Fibroblast of skin of left biceps (primary cell): ENCODE results near the gene SCGB1D1.

ENCODE experiments used
- DNase-seq, 2 experiments: peaks; one replicate each; pipeline ENCODE4 v3.0.0-alpha.2; 2013; ENCODE audit warnings: low read depth in 2 of 2

The SCGB1D1 gene, protein sequence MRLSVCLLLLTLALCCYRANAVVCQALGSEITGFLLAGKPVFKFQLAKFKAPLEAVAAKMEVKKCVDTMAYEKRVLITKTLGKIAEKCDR

DNA sequence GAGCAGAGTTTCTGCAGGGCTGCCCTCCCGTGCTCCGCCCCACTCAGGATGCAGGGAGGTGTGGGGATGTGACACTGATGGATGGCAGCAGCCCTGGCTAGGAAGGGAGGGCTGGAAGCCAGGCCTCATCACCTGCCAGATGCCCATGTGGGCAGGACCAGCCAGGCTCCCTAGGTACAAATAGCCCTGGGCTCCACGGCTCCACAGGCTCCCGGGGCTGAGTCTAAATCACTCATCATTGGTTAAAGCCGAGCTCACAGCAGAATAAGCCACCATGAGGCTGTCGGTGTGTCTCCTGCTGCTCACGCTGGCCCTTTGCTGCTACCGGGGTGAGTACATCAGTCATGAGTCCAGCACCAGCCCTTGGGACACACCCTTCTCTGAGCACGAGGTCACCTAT is at the start of gene SCGB1D1:
SCGB1D1 (plus strand) TSS at position 206 of the 400 bp plus-strand sequence; CDS start at position 275, 69 bp downstream.
- no peak for DNase-seq

DNA sequence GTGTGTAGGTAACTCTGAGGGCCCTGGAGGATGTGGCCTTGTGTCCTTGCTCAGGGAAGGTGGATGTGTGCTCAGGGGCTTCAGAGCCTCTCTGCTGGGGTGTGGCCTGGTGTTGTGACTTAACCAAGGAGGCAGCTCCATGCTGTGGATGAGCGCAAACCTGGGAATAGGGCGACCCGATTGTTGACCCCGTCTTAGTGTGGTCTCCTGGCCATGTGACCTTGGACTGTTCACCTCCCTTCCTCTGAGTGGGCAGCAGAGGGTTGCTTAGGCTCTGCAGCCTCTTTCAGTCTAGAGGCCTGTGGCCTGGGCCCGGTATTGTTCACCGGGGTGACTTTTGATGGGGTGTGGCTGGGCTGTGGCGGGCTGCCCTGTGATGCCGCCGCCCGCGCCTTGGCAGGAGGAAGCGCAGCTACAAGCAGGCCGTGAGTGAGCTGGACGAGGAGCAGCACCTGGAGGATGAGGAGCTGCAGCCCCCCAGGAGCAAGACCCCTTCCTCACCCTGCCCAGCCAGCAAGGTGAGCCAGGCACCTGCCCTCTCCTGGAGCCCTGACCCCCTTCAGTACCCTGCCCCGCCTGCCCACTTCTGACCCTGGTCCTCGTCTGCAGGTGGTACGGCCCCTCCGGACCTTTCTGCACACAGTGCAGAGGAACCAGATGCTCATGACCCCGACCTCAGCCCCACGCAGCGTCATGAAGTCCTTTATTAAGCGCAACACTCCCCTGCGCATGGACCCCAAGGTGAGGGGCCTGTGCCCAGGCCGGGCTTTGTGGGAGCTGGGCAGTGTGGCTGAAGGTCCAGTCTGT is 49.5 kb upstream of the SCGB1D1 start:
- DNase-seq = no peak

DNA sequence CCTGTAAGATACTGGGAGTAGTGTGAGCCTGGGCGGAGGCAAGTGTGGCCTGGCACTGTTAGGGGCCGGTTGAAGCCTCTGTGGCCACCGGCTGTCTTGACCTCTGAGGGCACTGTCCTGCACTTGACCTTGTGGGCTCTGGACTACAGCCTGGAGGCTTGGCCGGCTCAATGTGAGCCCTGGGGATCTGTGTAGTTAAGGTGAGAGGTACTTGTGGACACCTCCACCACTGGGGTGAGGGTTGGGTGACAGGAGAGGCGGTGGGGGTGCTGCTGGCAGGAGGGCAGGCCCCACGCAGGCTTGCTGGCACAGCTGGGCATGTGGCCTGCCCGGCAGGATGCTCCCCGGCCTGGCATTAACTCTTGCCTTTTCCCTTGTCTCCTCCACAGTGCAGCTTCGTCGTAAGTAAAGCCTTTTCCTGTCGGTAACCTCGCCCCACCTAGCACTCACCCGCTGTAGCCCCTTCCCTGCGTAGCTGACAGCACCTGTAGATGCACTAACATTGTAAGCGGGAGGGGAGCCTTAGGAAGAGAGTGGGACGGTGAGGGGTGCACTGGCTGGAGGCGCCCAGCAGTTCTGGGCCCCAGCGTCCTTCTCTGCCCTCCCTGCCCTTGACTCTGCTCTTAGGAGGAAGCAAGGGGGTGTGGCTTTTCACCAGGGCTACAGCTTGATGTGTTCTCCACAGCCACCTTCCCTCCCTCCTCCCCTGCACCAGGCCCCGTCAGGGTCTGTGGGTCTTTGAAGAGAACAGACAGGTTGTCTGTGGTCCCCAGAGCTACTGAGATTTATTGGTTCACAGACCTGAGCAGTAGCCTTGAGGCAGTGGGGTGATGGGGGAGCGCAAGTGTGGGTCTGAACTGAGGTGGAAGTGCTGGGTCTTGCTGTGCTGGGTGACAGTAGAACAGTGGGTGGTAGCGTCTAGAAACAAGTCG is 48.6 kb upstream of the SCGB1D1 start:
- no peak for DNase-seq

DNA sequence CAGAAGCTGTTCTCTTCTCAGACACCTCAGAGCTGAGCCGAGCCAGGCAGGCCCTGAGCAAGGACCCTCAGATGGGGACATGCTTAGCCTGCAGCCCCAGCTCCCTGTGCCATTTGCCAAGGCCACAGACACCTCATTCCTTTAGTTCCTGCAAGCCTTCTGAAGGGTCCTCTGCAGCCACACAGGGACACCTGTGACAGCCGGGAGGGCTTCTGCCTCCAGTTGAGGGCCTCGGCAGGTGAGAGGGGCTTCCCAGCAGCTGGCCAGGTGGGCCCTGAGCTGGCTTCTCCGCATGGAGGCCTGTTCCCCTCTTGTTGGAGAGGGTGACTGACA is 48.0 kb upstream of the SCGB1D1 start:
- DNase-seq = no peak

DNA sequence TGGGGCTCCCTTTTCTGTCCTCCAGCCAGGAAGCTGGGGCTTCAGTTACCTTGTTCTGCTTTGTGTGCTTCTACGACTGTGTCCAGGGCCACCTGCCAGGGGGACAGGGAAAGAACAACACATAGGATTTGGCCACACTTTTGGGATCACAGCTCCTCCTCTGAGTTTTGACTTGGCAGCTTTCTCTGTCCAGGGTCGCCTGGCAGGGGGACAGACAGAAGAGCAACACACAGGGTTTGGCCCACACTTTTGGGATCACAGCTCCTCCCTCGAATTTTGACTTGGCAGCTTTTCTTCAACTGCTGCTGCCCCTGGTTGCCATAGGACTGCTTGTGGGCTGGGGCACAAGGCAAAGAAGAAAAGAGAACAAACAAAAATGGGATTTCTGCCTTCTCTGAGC is 47.1 kb upstream of the SCGB1D1 start:
- no peak for DNase-seq

DNA sequence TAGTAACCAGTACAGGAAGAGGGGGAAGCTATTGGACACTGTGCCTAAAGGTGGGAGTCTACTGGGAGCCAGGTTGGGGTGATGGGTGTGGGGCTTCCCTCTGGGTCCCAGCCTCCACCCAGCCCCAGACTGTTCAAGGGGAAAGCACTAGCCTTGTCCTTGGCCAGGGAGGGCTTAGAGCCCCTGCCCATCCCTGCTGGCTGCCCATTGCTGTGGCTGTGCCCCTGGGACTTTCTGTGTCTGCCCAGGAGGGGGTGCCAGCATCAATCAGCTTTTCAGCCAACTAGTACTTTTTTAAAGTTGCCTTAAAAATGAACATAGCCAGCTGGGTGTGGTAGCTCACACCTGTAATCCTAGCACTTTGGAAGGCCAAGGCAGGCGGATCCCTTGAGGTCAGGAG is 46.3 kb upstream of the SCGB1D1 start:
- DNase-seq = no peak

DNA sequence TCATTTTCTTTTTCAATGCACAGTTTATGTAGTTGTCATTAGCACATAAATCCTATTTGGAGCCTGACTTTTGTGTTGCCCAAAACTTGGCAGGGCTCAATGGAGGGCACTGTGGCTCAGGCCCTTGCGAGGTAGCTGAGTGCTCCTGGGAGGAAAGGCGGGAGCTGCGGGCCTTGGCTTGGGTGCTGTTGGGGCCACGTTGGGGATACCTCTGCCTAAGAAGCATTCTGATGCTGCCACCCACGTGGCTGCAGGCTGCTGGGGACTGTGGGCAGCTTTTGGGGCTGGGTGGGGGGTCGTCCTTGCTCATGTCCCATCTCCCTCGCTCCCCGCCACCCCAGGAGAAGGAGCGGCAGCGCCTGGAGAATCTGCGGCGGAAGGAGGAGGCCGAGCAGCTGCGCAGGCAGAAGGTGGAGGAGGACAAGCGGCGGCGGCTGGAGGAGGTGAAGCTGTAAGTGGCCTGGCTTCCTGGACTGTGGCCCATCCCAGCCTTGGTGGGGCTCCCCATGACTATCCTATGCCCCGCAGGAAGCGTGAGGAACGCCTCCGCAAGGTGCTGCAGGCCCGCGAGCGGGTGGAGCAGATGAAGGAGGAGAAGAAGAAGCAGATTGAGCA is 45.3 kb upstream of the SCGB1D1 start:
- no peak for DNase-seq

DNA sequence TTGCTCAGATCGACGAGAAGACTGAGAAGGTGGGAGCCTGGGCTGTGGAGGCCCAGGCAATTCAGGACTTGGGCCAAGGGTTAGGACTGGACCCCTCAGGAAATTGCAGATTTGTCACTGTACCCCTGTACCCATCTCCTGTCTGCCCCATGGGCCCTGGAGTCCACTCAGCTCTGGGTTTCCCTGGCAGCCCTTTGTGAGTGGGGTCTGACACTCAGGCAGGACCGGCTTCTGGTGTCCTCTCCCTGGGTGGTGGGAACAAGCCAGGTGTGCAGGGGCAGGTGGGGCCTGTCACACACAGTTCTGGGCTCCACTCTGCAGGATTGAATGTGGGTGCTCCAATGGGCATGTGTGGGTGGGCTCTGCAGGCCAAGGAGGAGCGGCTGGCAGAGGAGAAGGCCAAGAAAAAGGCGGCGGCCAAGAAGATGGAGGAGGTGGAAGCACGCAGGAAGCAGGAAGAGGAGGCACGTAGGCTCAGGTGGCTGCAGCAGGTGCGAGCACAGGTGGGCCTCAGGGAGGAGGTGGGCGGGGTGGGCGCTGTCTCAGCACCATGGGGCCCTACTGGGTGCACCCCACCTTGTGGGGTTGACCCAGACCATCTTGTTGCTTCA is 44.6 kb upstream of the SCGB1D1 start:
- DNase-seq = no peak

DNA sequence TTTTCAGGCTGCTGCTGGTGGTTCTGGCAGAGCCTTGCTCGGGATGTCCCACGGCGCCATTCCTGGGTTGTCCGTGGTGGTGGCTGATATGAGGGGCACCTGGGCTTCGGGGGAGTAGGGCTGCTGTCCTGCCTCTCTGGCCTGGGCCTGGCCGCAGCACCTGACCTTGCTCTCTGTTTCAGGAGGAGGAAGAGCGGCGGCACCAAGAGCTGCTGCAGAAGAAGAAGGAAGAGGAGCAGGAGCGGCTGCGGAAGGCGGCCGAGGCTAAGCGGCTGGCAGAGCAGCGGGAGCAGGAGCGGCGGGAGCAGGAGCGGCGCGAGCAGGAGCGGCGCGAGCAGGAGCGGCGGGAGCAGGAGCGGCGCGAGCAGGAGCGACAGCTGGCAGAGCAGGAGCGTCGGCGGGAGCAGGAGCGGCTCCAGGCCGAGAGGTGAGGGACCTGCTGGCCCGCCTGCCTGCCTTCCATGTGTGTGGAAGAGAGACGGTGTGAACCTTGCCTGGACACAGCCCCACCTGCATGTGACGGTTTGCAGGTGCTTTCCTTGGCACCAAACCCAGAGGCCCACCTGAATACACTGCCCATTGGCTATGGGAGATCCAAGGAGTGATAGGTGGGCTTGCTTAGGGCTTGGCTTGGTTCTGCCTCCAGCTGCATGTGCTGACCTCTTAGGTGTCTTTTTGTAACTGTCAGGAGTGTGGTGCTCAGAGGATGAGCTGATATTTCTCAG is 43.4 kb upstream of the SCGB1D1 start:
- no peak for DNase-seq

DNA sequence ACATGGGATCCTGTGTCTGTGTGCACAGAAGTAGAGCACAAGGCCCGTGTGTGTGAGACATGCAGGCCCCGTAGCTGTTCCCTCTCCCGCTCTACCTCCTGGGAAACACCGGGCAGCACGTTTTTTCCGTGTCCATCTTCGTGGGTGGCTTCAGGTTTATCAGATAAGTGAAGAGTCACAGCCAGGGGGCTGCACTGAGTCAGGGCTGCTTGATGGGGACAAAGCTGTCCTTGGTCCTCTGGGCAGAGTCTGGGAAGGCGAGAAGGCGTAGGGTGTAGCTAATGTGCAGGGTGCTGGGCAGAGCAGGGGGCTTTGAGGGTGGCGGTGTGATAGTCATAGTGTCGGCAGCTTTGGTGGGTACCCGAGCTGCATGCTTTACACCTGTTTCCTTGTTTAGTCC is 42.5 kb upstream of the SCGB1D1 start:
- no peak for DNase-seq

DNA sequence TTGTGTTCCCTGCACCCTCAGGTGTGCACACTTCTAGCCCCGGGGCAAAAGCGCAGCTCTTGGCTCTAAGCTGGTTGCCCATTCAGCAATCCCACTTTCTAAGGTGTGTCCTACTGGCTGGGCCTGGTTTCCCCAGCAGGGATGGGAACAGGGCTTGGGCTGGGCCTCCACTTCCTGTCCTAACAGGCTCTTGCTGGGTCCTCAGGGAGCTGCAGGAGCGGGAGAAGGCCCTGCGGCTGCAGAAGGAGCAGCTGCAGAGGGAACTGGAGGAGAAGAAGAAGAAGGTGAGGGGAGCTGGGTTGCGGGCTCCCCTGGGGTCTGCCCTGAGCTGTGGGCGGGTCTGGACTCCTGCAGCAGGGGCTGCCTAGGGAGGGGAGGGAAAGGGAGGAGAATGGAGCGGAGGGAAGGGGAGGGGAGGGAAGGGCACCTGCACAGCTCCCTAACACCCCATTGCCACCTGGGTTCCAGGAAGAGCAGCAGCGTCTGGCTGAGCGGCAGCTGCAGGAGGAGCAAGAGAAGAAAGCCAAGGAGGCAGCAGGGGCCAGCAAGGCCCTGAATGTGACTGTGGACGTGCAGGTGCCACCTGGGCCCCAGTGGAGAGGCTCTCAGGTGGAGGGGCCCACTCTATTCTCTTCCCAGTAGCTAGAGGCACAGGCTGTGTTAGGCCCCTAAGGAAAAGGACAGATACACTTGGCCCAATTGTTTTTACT is 41.6 kb upstream of the SCGB1D1 start:
- DNase-seq = no peak

DNA sequence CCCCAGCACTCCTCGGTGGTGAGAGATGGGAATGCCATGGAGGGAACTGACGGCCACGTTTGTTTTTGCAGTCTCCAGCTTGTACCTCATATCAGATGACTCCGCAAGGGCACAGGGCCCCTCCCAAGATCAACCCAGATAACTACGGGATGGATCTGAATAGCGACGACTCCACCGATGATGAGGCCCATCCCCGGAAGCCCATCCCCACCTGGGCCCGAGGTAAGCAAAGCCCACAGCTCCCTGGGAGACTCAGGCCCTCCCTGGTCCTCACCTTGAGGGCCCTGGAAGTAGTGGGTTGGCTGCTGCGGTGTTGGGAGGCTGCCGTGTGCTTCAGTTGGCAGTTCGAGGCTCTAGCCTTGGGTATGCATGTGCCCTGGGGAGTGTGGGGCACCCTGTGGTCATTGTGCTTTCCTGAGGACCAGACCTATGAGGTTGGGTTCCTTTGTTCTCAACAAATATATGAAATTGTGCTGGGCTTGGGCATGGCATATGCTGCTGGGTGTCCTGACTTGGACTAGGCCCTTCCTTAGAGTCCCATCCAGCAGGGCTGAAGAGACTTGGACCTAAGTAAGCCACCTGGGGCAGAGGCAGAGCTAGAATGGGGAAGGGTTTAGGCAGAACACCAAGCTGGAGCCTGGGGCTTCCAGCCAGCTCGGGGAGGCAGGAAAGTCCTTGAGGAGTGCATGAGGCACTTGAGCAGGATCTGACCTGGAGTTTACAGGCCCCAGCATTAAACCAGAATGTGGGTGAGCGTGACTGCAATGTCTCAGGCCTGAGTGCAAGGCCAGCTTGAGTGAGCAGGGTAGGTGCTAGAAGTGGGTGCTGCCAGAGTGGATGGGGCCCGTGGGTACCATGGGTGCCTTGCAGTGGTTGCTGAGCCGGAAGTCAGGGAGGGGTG is 39.8 kb upstream of the SCGB1D1 start:
- no peak for DNase-seq

DNA sequence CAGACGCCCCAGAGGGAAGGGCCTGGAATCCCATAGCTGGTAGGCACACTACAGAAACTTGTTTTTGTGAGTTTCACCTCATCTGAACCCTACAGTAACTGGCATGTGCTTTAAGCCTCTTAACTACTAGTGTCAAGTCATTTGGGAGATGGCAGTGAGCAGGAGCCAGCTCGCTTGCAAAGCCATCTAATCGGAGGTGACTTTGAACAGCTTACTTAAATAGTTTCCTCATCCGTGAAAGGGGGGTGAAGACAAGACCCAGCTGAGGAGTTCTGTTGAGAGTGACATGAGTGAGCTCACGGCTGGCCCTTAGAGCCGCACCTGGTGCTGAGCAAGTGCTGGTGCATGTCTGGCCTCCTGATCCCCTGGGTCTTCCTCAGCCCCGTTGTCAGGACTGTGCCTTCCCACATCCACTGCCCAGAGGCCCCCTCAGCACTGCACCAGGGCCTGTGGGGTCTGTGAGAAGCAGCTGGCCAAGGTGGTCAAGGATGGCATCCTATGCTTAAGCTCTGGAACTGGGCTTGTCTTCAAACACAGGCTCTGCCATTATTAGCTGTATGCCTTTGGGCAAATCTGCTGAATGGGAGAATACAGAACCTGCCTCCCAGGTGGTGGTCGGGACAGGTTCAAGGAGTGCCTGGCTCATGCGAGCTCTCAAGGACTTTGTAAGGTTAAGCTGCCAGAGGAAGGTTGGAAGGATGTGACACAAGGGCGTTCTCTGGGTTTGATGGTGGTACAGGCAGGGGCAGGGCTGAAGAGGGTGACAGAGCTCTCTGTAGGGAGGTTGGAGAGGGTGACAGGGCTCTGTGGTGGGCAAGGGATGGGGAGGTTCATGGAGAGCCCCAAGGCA is 38.9 kb upstream of the SCGB1D1 start:
- DNase-seq = no peak

DNA sequence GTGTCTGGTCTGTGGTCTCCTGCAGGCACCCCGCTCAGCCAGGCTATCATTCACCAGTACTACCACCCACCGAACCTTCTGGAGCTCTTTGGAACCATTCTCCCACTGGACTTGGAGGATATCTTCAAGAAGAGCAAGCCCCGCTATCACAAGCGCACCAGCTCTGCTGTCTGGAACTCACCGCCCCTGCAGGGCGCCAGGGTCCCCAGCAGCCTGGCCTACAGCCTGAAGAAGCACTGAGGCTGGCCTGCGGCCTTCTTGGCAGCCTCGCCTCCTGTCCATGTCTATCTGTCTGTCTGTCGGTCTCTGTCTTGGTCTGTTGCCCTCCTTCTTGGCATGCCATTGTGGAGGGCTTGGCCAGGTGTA is 38.3 kb upstream of the SCGB1D1 start:
- DNase-seq = no peak

DNA sequence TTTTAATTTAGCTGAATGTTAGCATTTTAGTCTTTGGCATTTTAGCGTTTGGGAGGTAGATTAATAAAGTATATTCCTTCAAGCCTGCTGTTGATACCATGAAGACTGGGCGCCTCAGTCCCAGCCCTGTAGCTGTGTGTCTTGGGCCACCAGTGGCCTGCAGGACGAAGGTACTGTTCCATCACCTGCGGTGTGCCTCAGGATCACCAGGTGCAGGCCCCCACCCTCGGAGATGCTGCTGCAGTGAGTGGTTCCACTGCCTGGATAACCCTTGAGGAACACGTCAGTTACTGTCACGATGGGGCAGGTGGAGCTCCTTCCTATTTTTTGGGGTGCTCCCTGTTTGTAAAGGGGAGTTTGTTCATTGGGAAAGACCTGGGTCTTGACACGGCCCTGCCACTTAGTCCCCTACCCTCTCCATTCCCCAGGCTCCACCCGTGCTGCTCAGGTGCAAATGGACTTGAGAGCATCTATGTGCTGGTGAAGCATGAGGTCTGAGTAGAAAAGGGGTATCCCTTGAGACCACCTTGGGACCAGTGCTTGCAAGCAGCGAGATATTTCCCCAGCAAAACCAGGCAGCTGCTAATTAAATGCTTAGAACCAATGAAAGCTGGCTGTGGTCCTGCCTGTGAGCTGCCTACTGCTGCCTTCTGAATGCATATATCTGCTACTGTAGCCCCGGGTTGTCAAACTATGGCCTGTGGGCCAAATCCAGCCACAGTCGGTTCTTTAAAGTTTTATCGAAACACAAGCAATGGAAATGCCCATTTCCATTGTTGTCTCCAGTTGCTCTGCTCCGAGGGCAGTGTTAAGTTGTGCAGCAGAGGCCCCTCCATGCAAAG is 37.5 kb upstream of the SCGB1D1 start:
- no peak for DNase-seq

DNA sequence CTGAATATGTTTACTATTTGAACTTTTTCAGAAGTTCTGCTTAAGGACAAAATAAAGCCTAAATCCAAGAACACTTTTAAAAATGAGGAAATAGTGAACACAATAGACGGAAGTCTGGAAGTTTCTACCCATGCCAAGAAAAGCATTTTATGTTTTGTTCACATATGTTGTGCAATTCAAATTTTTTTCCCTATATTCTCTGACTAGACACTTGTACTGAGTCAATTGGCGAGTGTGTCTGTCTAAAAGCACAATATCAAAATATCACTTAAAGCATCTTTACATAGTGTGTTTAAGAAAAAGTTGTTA is 37.0 kb upstream of the SCGB1D1 start:
- no peak for DNase-seq

DNA sequence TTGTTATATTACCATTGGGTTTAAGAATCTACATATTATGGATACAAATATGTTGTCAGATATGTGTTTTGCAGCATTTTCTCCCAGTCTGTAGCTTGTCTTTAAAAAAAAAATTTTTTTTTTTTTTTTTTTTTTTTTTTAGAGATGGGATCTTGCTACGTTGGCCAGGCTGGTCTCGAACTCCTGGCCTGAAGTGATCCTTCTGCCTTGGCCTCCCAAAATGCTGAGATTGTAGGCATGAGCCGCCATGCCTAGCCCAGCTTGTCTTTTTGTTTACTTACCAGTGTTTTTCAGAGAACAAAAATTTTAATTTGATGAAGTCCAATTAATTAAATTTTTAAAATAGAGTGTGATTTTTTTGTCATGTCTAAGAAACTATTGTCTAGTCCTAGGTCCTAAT is 36.4 kb upstream of the SCGB1D1 start:
- no peak for DNase-seq

DNA sequence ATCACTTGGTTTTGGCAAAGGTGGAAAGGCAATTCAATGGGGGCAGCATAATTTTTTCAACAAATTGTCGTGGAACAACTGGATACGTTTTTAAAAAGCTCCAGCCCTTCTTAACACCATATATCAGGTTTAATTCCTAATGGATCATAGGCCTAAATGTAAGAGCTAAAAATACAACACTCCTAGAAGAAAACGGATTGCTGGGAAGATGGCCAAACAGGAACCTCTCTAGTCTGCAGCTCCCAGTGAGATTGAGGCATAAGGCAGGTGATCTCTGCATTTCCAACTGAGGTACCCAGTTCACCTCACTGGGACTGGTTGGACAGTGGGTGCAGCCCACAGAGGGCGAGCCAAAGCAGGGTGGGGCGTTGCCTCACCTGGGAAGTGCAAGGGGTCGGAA is 32.4 kb upstream of the SCGB1D1 start:
- no peak for DNase-seq
